Activated CD4-positive, alpha-beta T cell treated with anti-CD3 and anti-CD28 coated beads, Interleukin-2, amount 10 ng/mL, durations not matched to agents 7 days and 5 days (primary cell): ENCODE results near the gene RASGRP2. TPM values are rescaled to one million over a fixed set of nuclear protein-coding genes. Genes with fewer than 3 reads are reported as not detected.

ENCODE experiments used
- CTCF ChIA-PET: fragments of 350-600 bp; sonication (Branson Sonifier 250); formaldehyde crosslinking; loops from one replicate; lab custom pipeline; 2021; ENCODE audit warnings: antibody characterized with exemption; lab: Charles Lee
- POLR2A ChIA-PET: fragments of 350-600 bp; sonication (Branson Sonifier 250); formaldehyde crosslinking; loops from one replicate; lab custom pipeline; 2021; ENCODE audit warnings: antibody characterized with exemption; lab: Charles Lee
- DNase-seq: peaks from one replicate; pipeline ENCODE4 v3.0.0-alpha.2; 2020
- H3K27ac Mint-ChIP-seq: one replicate; pipeline ENCODE4 v1.8.0; 2021; ENCODE audit warnings: mild to moderate bottlenecking, moderate library complexity, mixed read lengths
- H3K27me3 Mint-ChIP-seq: one replicate; pipeline ENCODE4 v1.8.0; 2021; ENCODE audit warnings: mixed read lengths
- H3K36me3 Mint-ChIP-seq: one replicate; pipeline ENCODE4 v1.8.0; 2021; ENCODE audit warnings: low read depth, mixed read lengths
- H3K4me1 Mint-ChIP-seq: one replicate; pipeline ENCODE4 v1.8.0; 2021; ENCODE audit warnings: mixed read lengths
- H3K4me3 Mint-ChIP-seq: one replicate; pipeline ENCODE4 v1.8.0; 2021; ENCODE audit warnings: mild to moderate bottlenecking, moderate library complexity, mixed read lengths
- H3K9me3 Mint-ChIP-seq: one replicate; pipeline ENCODE4 v1.8.0; 2021; ENCODE audit warnings: mixed read lengths
- total RNA-seq, 2 experiments: library from RNA; stranded (reverse); gene quantifications; one replicate each; pipeline ENCODE4 v1.2.3, GENCODE V29; 2021

Gene RASGRP2
- total RNA-seq, 2 experiments from 2014 or later = 293 to 300 TPM

- peak overlapping the region; percentile 91 for H3K27ac Mint-ChIP-seq
- POLR2A ChIA-PET = no interaction called here
- H3K9me3 Mint-ChIP-seq = no peaks in the 10 kb centered on the region
- H3K27me3 Mint-ChIP-seq = no peaks in the 10 kb centered on the region
- H3K4me3 Mint-ChIP-seq = no peak overlapping the region
- H3K4me1 Mint-ChIP-seq = peaks cover 87% of the 10 kb centered on the region
- peaks cover 92% of the 10 kb centered on the region for H3K36me3 Mint-ChIP-seq
- DNase-seq = peak; percentile 91
- CTCF ChIA-PET = interaction anchor here (1.0 to 1.3 kb wide), 4 partner anchors 8 to 229 kb away, joined by 3 to 5 read pairs (median 4); partner anchors contain the start of genes BATF2, PYGM and SF1
These were observed 23.7 kb upstream of the RASGRP2 start for GRCh38 chr11:64767344-64768299.

- ChIA-PET CTCF (interaction anchor here (1.1 to 1.2 kb wide), 2 partner anchors 18 to 230 kb away, joined by 3 read pairs; partner anchors contain the start of gene BATF2), POLR2A (no interaction called here)
- no peak overlapping the region for H3K4me3 Mint-ChIP-seq
- no peaks in the 10 kb centered on the region for H3K27me3 Mint-ChIP-seq
- peaks cover 92% of the 10 kb centered on the region for H3K36me3 Mint-ChIP-seq
- peak overlapping the region; percentile 91 for H3K27ac Mint-ChIP-seq
- peaks cover 87% of the 10 kb centered on the region for H3K4me1 Mint-ChIP-seq
- no peak for DNase-seq
- no peaks in the 10 kb centered on the region for H3K9me3 Mint-ChIP-seq
These were observed 22.9 kb upstream of the RASGRP2 start for GRCh38 chr11:64766881-64767280.

- DNase-seq = no peak
- Mint-ChIP-seq H3K27ac (peak overlapping the region; percentile 94), H3K4me1 (peaks cover 89% of the 10 kb centered on the region), H3K9me3 (no peaks in the 10 kb centered on the region), H3K4me3 (peak overlapping the region; percentile 27), H3K36me3 (peaks cover 89% of the 10 kb centered on the region), H3K27me3 (no peaks in the 10 kb centered on the region)
- ChIA-PET CTCF (interaction anchor here (1.1 kb wide), 1 partner anchor 17 kb away, joined by 3 read pairs; no protein-coding TSS in a partner anchor), POLR2A (no interaction called here)
These were observed 22.1 kb upstream of the RASGRP2 start for GRCh38 chr11:64765851-64766665.

- Mint-ChIP-seq H3K4me1 (peaks cover 91% of the 10 kb centered on the region), H3K36me3 (peaks cover 87% of the 10 kb centered on the region), H3K4me3 (peak overlapping the region; percentile 76), H3K27ac (peak overlapping the region; percentile 94), H3K27me3 (no peaks in the 10 kb centered on the region), H3K9me3 (no peaks in the 10 kb centered on the region)
- DNase-seq = no peak
- ChIA-PET CTCF (interaction anchor here (3.8 to 5.7 kb wide), 2 partner anchors 8 to 22 kb away, joined by 25 to 51 read pairs; partner anchors contain the start of gene RASGRP2), POLR2A (interaction anchor here (0.7 kb wide), 1 partner anchor 504 kb away, joined by 3 read pairs; no protein-coding TSS in a partner anchor)
These were observed 21.4 kb upstream of the RASGRP2 start for GRCh38 chr11:64765291-64765850.

GRCh38 chr11:64764753-64765152, 20.8 kb upstream of the RASGRP2 start:
- H3K36me3 Mint-ChIP-seq = peaks cover 85% of the 10 kb centered on the region
- H3K27ac Mint-ChIP-seq = peak overlapping the region; percentile 94
- CTCF ChIA-PET = interaction anchor here (1.2 to 5.7 kb wide), 5 partner anchors 9 to 94 kb away, joined by 3 to 51 read pairs (median 7); partner anchors contain the start of genes RASGRP2 and SF1
- H3K4me1 Mint-ChIP-seq = peaks cover 94% of the 10 kb centered on the region
- POLR2A ChIA-PET = interaction anchor here (0.7 kb wide), 1 partner anchor 503 kb away, joined by 3 read pairs; no protein-coding TSS in a partner anchor
- H3K27me3 Mint-ChIP-seq = no peaks in the 10 kb centered on the region
- H3K9me3 Mint-ChIP-seq = no peaks in the 10 kb centered on the region
- DNase-seq = no peak
- H3K4me3 Mint-ChIP-seq = peak overlapping the region; percentile 76

- H3K36me3 Mint-ChIP-seq = peaks cover 81% of the 10 kb centered on the region
- CTCF ChIA-PET = interaction anchor here (1.2 to 5.7 kb wide), 6 partner anchors 9 to 95 kb away, joined by 3 to 51 read pairs (median 6); partner anchors contain the start of genes RASGRP2 and SF1
These were observed 20.2 kb upstream of the RASGRP2 start for GRCh38 chr11:64764040-64764611.

GRCh38 chr11:64763526-64764039, 19.6 kb upstream of the RASGRP2 start:
- H3K9me3 Mint-ChIP-seq = no peaks in the 10 kb centered on the region
- peaks cover 90% of the 10 kb centered on the region for H3K4me1 Mint-ChIP-seq
- peak overlapping the region; percentile 76 for H3K4me3 Mint-ChIP-seq
- no peaks in the 10 kb centered on the region for H3K27me3 Mint-ChIP-seq
- peak overlapping the region; percentile 94 for H3K27ac Mint-ChIP-seq
- H3K36me3 Mint-ChIP-seq = peaks cover 76% of the 10 kb centered on the region
- ChIA-PET CTCF (interaction anchor here (0.7 to 5.7 kb wide), 9 partner anchors 9 to 113 kb away, joined by 3 to 51 read pairs (median 3); partner anchors contain the start of genes RASGRP2 and SF1), POLR2A (interaction anchor here (0.9 kb wide), 1 partner anchor 18 kb away, joined by 3 read pairs; no protein-coding TSS in a partner anchor)
- no peak for DNase-seq

More at GRCh38 chr11:64764040-64764611, 20.2 kb upstream of the RASGRP2 start:
- Mint-ChIP-seq H3K9me3 (no peaks in the 10 kb centered on the region), H3K4me1 (peaks cover 94% of the 10 kb centered on the region), H3K27me3 (no peaks in the 10 kb centered on the region), H3K4me3 (peak overlapping the region; percentile 76), H3K27ac (peak overlapping the region; percentile 94)
- DNase-seq = peak; percentile 81
- POLR2A ChIA-PET = no interaction called here

- H3K36me3 Mint-ChIP-seq = peaks cover 69% of the 10 kb centered on the region
- H3K27me3 Mint-ChIP-seq = no peaks in the 10 kb centered on the region
- DNase-seq = peak; percentile 47
- H3K27ac Mint-ChIP-seq = peak overlapping the region; percentile 94
- peak overlapping the region; percentile 64 for H3K4me3 Mint-ChIP-seq
- ChIA-PET CTCF (interaction anchor here (0.6 to 5.7 kb wide), 8 partner anchors 8 to 1459 kb away, joined by 3 to 51 read pairs (median 4); partner anchors contain the start of genes RASGRP2 and SF1), POLR2A (interaction anchor here (0.7 to 0.9 kb wide), 2 partner anchors 18 to 107 kb away, joined by 3 read pairs; no protein-coding TSS in a partner anchor)
- H3K9me3 Mint-ChIP-seq = no peaks in the 10 kb centered on the region
- peaks cover 83% of the 10 kb centered on the region for H3K4me1 Mint-ChIP-seq
These were observed 19.0 kb upstream of the RASGRP2 start for GRCh38 chr11:64762674-64763525.

- Mint-ChIP-seq H3K27me3 (no peaks in the 10 kb centered on the region), H3K27ac (peak overlapping the region; percentile 94), H3K36me3 (peaks cover 63% of the 10 kb centered on the region), H3K4me1 (peaks cover 79% of the 10 kb centered on the region), H3K4me3 (peak overlapping the region; percentile 64), H3K9me3 (no peaks in the 10 kb centered on the region)
- POLR2A ChIA-PET = interaction anchor here (0.7 kb wide), 1 partner anchor 108 kb away, joined by 3 read pairs; no protein-coding TSS in a partner anchor
- DNase-seq = no peak
- CTCF ChIA-PET = interaction anchor here (0.6 to 5.7 kb wide), 5 partner anchors 11 to 1460 kb away, joined by 3 to 51 read pairs (median 7); partner anchors contain the start of genes RASGRP2 and SF1
These were observed 18.3 kb upstream of the RASGRP2 start for GRCh38 chr11:64762277-64762673.

GRCh38 chr11:64760759-64761420, 16.9 kb upstream of the RASGRP2 start:
- Mint-ChIP-seq H3K27ac (peak overlapping the region; percentile 94), H3K4me3 (peak overlapping the region; percentile 52), H3K4me1 (peaks cover 71% of the 10 kb centered on the region), H3K9me3 (no peaks in the 10 kb centered on the region), H3K36me3 (peaks cover 53% of the 10 kb centered on the region), H3K27me3 (no peaks in the 10 kb centered on the region)
- POLR2A ChIA-PET = no interaction called here
- DNase-seq = no peak
- CTCF ChIA-PET = interaction anchor here (0.5 to 5.7 kb wide), 9 partner anchors 8 to 659 kb away, joined by 3 to 51 read pairs (median 3); partner anchors contain the start of gene RASGRP2
